Fibroblast of mammary gland (primary cell): ENCODE results near the gene TRPM3.

Experiments
- DNase-seq: peaks from one replicate; pipeline ENCODE4 v3.0.0-alpha.2; 2010; ENCODE audit warnings: low read depth
- H3K4me3 ChIP-seq: 2 replicates; pipeline ENCODE4 v1.5.1; 2011; ENCODE audit warnings: low read depth, mild to moderate bottlenecking, low read length, moderate library complexity; ENCODE audit not compliant: control insufficient read depth
- CTCF ChIP-seq: conservative IDR thresholded peaks from 2 replicates; pipeline ENCODE4 v1.5.1; 2011; ENCODE audit warnings: low read depth, low read length, inconsistent platforms; ENCODE audit not compliant: control insufficient read depth, insufficient read depth

Gene TRPM3

DNA sequence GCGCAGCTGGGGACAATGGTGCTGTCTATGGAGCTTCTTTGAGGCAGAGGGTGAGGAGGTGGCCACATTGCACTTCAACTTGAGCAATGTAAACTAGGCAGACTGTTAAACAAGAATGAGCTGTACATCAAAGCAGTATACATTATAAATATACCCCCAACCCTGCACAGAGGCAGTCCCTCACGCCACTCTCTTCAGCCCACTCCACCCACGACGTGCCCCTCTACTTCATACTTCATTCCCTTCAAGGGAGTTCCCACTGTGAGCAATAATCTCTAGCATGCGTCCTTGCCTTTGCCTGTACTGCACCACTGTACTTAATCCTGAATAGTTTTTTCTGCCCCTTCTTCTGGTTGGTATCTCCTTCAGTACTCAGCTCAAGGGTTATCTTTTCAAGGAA is 14.4 kb downstream of the TRPM3 start:
- no peak for DNase-seq
- H3K4me3 ChIP-seq: no peak overlapping the region
- TF ChIP-seq CTCF: no peak

DNA sequence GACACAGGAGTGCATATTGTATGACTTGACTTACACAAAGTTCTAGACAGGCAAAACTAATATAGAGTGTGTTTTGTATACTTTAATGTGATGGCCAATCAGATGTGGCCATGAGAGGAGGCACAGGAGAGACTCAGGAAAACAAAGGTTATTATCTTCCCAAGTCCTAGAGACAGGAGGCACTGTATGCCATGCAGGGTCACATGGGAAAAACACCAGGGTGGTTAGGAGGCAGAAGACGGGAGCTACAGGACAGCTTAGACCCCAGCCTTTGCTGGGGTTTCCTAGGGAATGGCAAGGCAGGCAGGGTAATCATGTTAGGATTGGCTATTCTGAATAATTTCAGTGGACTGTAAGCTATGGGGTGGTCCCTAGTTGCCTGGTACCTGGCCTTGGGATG is 16.2 kb downstream of the TRPM3 start:
- no peak overlapping the region for H3K4me3 ChIP-seq

GRCh38 chr9:71098801-71099200 is 22.6 kb downstream of the TRPM3 start:
- no peak for TF ChIP-seq CTCF
- DNase-seq: no peak
- H3K4me3 ChIP-seq: no peak overlapping the region

More for the DNA sequence above, 16.2 kb downstream of the TRPM3 start:
- no peak for DNase-seq
- no peak for TF ChIP-seq CTCF

- TF ChIP-seq CTCF: no peak
- no peak overlapping the region for H3K4me3 ChIP-seq
- DNase-seq: no peak
Measured at GRCh38 chr9:71097671-71098070, 23.8 kb downstream of the TRPM3 start.

DNA sequence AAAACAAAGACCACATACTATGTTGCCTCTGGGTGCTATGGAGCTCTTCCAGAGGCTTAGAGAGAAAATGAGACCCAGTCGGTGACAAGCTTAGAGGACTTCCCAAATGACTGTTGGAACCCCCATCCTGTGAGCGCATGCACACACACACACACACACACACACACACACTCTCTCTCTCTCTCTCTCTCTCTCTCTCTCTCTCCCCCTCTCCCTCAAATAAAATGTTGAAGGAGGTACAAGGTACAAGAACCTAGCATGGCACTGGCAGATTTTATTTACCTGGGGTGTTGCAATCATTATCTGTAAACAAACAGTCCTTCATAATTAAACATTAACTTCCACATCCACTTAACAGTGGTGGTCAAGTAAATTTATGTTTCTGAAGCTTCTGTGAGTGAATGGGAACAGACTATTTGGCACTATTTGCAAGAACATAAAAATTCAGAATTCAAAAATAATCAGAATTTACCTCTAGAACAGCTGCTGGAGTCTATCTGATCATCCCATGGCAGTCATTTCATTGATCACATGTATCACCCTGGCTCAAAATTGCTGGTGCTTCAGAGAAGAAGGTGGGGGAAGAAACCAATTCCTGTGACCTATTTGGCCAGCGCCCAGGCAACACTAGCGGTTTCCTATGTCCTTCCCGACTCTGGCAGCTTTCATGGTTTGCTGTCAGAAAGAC is 24.9 kb downstream of the TRPM3 start:
- no peak for DNase-seq
- H3K4me3 ChIP-seq: no peak overlapping the region
- no peak for TF ChIP-seq CTCF

- H3K4me3 ChIP-seq: no peak overlapping the region
- TF ChIP-seq CTCF: no peak
- no peak for DNase-seq
Measured at GRCh38 chr9:71094708-71095251, 26.6 kb downstream of the TRPM3 start.

DNA sequence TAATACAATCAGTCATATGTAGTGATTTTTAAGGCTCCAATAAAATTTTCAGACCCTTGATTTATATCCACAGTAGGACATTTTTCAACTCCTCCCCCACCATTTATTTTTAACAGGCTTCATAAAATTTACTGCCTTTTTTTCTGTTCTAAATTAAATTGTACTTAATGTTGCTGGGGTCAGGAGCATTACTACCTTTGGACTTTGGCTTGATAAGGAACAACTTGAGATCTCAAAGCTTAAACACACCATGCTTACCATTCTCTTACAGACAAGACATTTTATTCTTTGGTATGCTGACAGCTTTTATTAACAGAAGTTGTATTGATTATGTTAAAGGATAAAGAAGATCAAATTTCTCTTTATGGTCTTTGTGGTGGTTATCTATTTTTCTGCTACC is 30.5 kb downstream of the TRPM3 start:
- TF ChIP-seq CTCF: no peak
- DNase-seq: no peak
- no peak overlapping the region for H3K4me3 ChIP-seq
